Spleen (tissue), 11 donors: ENCODE measurements around the gene FEN1. TPM values are rescaled to one million over a fixed set of nuclear protein-coding genes. Genes with fewer than 3 reads are reported as not detected.
A peak's percentile ranks its signal among the peaks of the same experiment; 100 is the strongest.

Source experiments
- DNase-seq: peaks from one replicate; pipeline ENCODE4 v3.0.0-alpha.2; 2020
- H3K27ac ChIP-seq, 8 donors: fragments of 200-600 bp; sonication (generic) in 7 of 8; 1 replicate in 4 of 8; 2 replicates in 4 of 8; pipeline versions ENCODE4 v1.5.0 to v1.8.0; 2016 to 2021; ENCODE audit warnings: inconsistent platforms in 4 of 8, mild to moderate bottlenecking in 4 of 8, moderate library complexity in 1 of 8
- H3K27me3 ChIP-seq, 7 donors: fragments of 200-600 bp; sonication (generic) in 6 of 7; replicated peaks in 1 of 7; 1 replicate in 4 of 7; 2 replicates in 3 of 7; pipeline versions ENCODE4 v1.5.0 to v1.8.0; 2016 to 2021; ENCODE audit warnings: inconsistent platforms in 3 of 7, mild to moderate bottlenecking in 1 of 7
- H3K36me3 ChIP-seq, 6 donors: fragments of 200-600 bp; sonication (generic) in 5 of 6; 1 replicate in 4 of 6; 2 replicates in 2 of 6; pipeline versions ENCODE4 v1.5.0 to v1.8.0; 2016 to 2021; ENCODE audit warnings: inconsistent platforms in 2 of 6
- H3K4me1 ChIP-seq, 6 donors: fragments of 200-600 bp; sonication (generic) in 5 of 6; 1 replicate in 3 of 6; 2 replicates in 3 of 6; pipeline versions ENCODE4 v1.5.0 to v1.8.0; 2016 to 2021; ENCODE audit warnings: inconsistent platforms in 3 of 6
- H3K4me3 ChIP-seq, 8 donors: fragments of 200-600 bp; sonication (generic) in 7 of 8; 1 replicate in 4 of 8; 2 replicates in 4 of 8; pipeline versions ENCODE4 v1.5.0 to v1.8.0; 2016 to 2021; ENCODE audit warnings: inconsistent platforms in 4 of 8, mild to moderate bottlenecking in 4 of 8, moderate library complexity in 2 of 8
- H3K9me3 ChIP-seq, 8 donors: fragments of 200-600 bp; sonication (generic) in 7 of 8; 1 replicate in 4 of 8; 2 replicates in 4 of 8; pipeline versions ENCODE4 v1.5.0 to v1.8.0; 2016 to 2021; ENCODE audit warnings: inconsistent platforms in 4 of 8
- CTCF ChIP-seq, 11 experiments: fragments of 200-600 bp in 7 of 11; fragments of 450-650 bp in 4 of 11; sonication (generic) in 4 of 11; IDR thresholded peaks in 8 of 11; conservative IDR thresholded peaks in 3 of 11; 1 replicate in 7 of 11; 2 replicates in 4 of 11; pipeline versions ENCODE4 v1.4.0 to v1.8.0; 2016 to 2021; ENCODE audit warnings: antibody characterized with exemption in 11 of 11, inconsistent platforms in 4 of 11, mild to moderate bottlenecking in 1 of 11
- POLR2A ChIP-seq, 3 donors: fragments of 450-650 bp; IDR thresholded peaks; one replicate each; pipeline ENCODE4 v1.5.1; 2017; ENCODE audit warnings: antibody characterized with exemption in 3 of 3, mild to moderate bottlenecking in 1 of 3
- POLR2AphosphoS5 ChIP-seq, 3 donors: sonication (generic); formaldehyde crosslinking; IDR thresholded peaks; one replicate each; pipeline ENCODE4 v1.5.1; 2017; ENCODE audit warnings: antibody characterized with exemption in 3 of 3
- WGBS, 5 donors: extraction: QIAGEN DNeasy Blood & Tissue Kit in 3 of 5; methylation state at CpG; one replicate each; pipeline versions ENCODE4 v1.1.5 to v1.1.7; 2013 to 2018; 5-methylcytosine and 5-hydroxymethylcytosine counted together
- intact Hi-C: fragments of 100-400 bp; cut with DNase I; formaldehyde crosslinking; loops from one replicate; pipeline ENCODE4 v1.15.0; 2023; ENCODE audit warnings: low total_unique reads
- polyA plus RNA-seq, 3 donors: library from polyadenylated mRNA; stranded (reverse); fragments of 200-250 nt; gene quantifications; one replicate each; pipeline ENCODE4 v1.2.1, GENCODE V29; 2013
- total RNA-seq, 7 donors: library from RNA; depleted of rRNA in 3 of 7; stranded (reverse); fragments of >200 nt in 3 of 7; fragmentation: NEBNext Ultra II Directional in 4 of 7; extraction: Animal tissue kit (Norgen Biotek cat#: 25700) in 4 of 7; gene quantifications; one replicate each; pipeline versions ENCODE4 v1.1.0 to v1.2.1, GENCODE V29; 2016 to 2021
- donor health status: healthy with polysubstance abuse.
- donor health status: DM: no; HTN: no; CAD: no; lungs with moderate emphysema.
- donor health status: DM: no; HTN: no; CAD: no.
- donor health status: Bipolar disorder and iron deficiency.
- donor health status: healthy.
- donor health status: DM: no; HTN: no; CAD: no.
- donor health status: DM: yes; HTN: yes; CAD: no.

FEN1 gene
- total and polyA plus RNA-seq, 10 donors, result 7.3 to 17.2 (median 14.8) TPM

- peaks cover 0 to 18% (median 6%) of the 10 kb centered on the region in 6 donors for H3K4me1 ChIP-seq
- WGBS, 5 donors, result 75 to 86% (median 82%) methylated on average over 12 to 15 of the region's 15 CpGs
- no peaks in the 10 kb centered on the region for H3K36me3 ChIP-seq
- TF ChIP-seq POLR2AphosphoS5 (IDR thresholded peaks at IDR 0.05) (no peak), CTCF (IDR thresholded peaks at IDR 0.05 in 8 of 11, conservative IDR thresholded peaks at IDR 0.05 in 3 of 11) (no peak), POLR2A (IDR thresholded peaks at IDR 0.05) (no peak)
- H3K27me3 ChIP-seq, result peaks cover 0 to 3% (median 0%) of the 10 kb centered on the region in 7 donors
- no peak overlapping the region for H3K27ac ChIP-seq
- intact Hi-C loops, result no loop called here
- no peak for DNase-seq
- no peaks in the 10 kb centered on the region for H3K9me3 ChIP-seq
- no peak overlapping the region for H3K4me3 ChIP-seq
Measured at GRCh38 chr11:61771195-61771894, 21.4 kb upstream of the FEN1 start.

GRCh38 chr11:61771985-61772455, 20.7 kb upstream of the FEN1 start:
- H3K4me1 ChIP-seq, result peaks cover 2 to 24% (median 11%) of the 10 kb centered on the region in 6 donors
- H3K27me3 ChIP-seq, result peaks cover 0 to 9% (median 0%) of the 10 kb centered on the region in 7 donors
- intact Hi-C loops, result no loop called here
- peak overlapping the region in 1 of 8 donors; percentile 3 for H3K27ac ChIP-seq
- no peaks in the 10 kb centered on the region for H3K9me3 ChIP-seq
- H3K4me3 ChIP-seq, result no peak overlapping the region
- no peak for TF ChIP-seq POLR2AphosphoS5 (IDR thresholded peaks at IDR 0.05)
- no peak for TF ChIP-seq CTCF (IDR thresholded peaks at IDR 0.05 in 8 of 11, conservative IDR thresholded peaks at IDR 0.05 in 3 of 11)
- TF ChIP-seq POLR2A (IDR thresholded peaks at IDR 0.05), result no peak
- H3K36me3 ChIP-seq, result no peaks in the 10 kb centered on the region
- WGBS, 5 donors, result 49 to 71% (median 64%) methylated on average over 3 to 7 of the region's 7 CpGs
- DNase-seq, result no peak

- 75 to 87% (median 85%) methylated on average over 9 to 10 of the region's 10 CpGs for WGBS, 5 donors
- H3K27me3 ChIP-seq, result peaks cover 0 to 18% (median 0%) of the 10 kb centered on the region in 7 donors
- H3K36me3 ChIP-seq, result no peaks in the 10 kb centered on the region
- H3K27ac ChIP-seq, result no peak overlapping the region
- H3K4me3 ChIP-seq, result no peak overlapping the region
- H3K4me1 ChIP-seq, result peaks cover 8 to 38% (median 20%) of the 10 kb centered on the region in 6 donors
- intact Hi-C loops, result no loop called here
- H3K9me3 ChIP-seq, result no peaks in the 10 kb centered on the region
- DNase-seq, result no peak
- TF ChIP-seq POLR2A (IDR thresholded peaks at IDR 0.05) (no peak), POLR2AphosphoS5 (IDR thresholded peaks at IDR 0.05) (no peak), CTCF (IDR thresholded peaks at IDR 0.05 in 8 of 11, conservative IDR thresholded peaks at IDR 0.05 in 3 of 11) (no peak)
Measured at GRCh38 chr11:61773356-61773755, 19.4 kb upstream of the FEN1 start.

GRCh38 chr11:61773809-61774208, 18.9 kb upstream of the FEN1 start:
- 86 to 94% (median 90%) methylated on average over 18 of the region's 18 CpGs for WGBS, 5 donors
- Histone ChIP-seq H3K27ac (no peak overlapping the region), H3K36me3 (no peaks in the 10 kb centered on the region), H3K9me3 (no peaks in the 10 kb centered on the region), H3K4me3 (no peak overlapping the region), H3K27me3 (peaks cover 0 to 18% (median 0%) of the 10 kb centered on the region in 7 donors), H3K4me1 (peaks cover 8 to 39% (median 20%) of the 10 kb centered on the region in 6 donors)
- TF ChIP-seq POLR2A (IDR thresholded peaks at IDR 0.05) (no peak), POLR2AphosphoS5 (IDR thresholded peaks at IDR 0.05) (no peak), CTCF (IDR thresholded peaks at IDR 0.05 in 8 of 11, conservative IDR thresholded peaks at IDR 0.05 in 3 of 11) (no peak)
- DNase-seq, result no peak
- intact Hi-C loops, result no loop called here
